Stimulated activated CD4-positive, alpha-beta T cell treated with anti-CD3 and anti-CD28 coated beads, Interleukin-4, amount 100 ng/mL, for 24 hours (primary cell): ENCODE measurements around the gene CD48.
"Not testable (repeated sequence)": the region's sequence is repeated elsewhere in the genome, so short reads cannot be mapped to it uniquely, and the experiment has no call there.

Experiments
- DNase-seq: peaks from one replicate; pipeline ENCODE4 v3.0.0-alpha.2; 2020

Gene CD48

GRCh38 chr1:160675641-160676410 is 35.8 kb downstream of the CD48 start:
- peak; percentile 79 for DNase-seq

GRCh38 chr1:160674415-160674814 is 37.2 kb downstream of the CD48 start:
- no peak for DNase-seq

DNA sequence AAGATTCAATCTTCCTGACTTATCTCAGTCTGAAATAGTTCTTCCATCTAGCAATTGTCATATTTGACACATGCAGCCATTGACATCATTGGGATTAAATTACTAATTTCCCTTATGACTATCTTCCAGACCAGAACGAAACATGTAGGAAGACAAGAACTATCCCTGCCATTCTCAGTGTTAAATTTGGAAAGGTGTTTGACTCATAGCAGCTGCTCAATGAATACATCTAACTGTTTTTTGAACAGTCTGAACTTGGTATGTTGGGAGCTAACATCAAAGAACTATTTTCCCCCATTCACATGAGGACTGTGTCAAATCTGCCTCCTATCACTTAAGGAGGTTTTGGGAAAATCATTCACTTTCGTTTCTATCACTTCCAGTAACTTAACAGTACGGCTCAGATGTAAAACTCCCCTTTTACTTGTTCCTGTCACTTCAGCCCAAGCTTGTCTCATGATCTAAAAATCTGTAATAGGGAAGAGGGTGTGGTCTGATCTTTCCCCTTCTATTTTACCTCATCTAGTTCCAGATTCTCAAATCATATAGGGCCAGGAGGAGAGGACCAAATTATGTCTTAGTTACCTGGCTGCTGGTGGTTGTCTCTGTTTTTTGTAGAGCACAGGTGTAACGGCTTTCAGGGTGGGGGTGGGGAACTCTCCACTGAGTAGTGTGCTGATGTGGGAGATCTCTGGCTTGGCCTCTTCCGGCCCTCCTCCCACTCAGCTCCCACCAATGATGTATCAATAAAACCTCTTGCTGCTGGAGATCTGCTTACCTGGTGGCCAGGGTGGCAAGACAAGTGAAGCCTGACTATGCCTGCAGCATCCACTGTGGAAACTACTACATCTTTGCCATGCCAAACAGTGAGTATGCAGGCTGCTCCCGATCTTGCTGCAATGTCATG is 38.6 kb downstream of the CD48 start:
- no peak for DNase-seq

DNA sequence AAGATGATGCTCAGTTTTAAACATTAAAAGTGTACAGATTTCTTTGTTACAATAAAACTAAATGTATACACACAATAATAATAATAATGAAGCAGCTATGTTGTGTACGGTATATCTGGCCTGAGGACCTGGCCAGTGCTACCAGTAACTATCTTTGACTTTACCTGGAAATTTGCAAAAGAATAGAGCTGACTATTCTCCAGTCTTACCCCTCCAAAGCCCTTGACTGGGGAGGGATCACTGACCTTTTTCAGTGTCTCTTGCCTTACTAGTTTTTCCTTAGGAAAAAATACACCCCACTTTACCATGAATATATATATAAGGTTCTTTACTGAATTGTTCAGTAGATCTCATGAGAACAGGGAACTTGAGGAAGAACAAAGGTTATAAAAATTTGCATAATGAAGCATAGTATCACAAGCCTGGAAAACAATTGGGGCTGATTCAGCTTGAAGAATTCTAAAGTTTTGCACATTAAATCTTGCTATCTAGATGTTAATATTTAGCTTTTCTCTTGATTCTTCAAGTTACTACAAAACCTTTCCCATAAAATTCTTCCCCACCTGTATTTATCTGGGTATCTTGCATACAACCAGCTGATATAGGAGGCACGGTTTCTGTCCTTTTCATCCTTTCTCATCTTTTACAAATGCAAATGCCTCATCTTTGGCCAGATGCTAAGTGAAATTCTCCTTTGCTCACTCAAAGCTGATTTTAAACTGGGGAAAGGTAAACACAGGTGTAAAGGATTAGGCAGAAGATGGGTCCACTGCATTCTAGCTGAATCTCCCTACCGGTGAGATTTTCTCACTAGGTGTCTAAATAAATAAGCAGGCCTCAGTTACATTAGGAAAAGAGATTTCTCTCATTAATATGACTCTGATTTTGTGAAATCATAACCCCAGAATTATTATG is 39.8 kb downstream of the CD48 start:
- no peak for DNase-seq

DNA sequence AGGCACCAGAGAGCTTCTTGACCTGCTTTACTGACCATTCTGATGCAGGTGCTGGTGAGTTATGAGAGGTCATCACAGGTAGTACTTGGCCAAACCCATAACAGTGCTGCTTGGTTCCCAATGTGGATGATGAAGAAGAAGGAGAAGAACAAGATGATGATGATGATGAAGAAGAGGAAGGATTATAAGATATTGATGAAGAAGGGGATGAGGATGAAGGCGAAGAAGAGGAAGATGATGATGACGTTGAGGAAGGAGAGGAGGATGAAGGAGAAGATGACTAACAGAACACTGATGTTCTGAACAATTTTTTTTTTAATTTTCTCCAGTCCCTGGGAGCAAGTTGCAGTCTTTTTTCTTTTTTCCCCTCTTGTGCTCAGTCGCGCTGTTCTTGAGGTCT is 40.9 kb downstream of the CD48 start:
- DNase-seq, result no peak

- no peak for DNase-seq
Measured at GRCh38 chr1:160669802-160670201, 41.8 kb downstream of the CD48 start.

DNA sequence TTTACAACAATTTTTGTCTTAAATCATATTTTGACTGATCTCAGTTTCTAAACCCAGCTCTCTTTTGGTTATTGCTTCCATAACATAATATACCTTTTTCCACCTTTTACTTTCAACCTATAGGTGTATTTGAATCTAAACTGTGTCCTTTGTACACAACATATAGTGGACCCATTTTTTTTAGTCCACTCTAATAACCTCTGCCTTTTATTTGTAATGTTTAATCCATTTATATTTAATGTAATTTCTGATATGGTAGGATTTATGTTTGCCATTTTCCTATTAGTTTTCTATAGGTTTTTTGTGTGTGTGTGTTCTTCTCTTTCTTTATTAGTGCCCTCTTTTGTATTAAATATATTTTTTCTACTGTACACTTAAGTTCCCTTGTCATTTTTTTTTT is 42.3 kb downstream of the CD48 start:
- no peak for DNase-seq

GRCh38 chr1:160667896-160668295 is 43.7 kb downstream of the CD48 start:
- no peak for DNase-seq

DNA sequence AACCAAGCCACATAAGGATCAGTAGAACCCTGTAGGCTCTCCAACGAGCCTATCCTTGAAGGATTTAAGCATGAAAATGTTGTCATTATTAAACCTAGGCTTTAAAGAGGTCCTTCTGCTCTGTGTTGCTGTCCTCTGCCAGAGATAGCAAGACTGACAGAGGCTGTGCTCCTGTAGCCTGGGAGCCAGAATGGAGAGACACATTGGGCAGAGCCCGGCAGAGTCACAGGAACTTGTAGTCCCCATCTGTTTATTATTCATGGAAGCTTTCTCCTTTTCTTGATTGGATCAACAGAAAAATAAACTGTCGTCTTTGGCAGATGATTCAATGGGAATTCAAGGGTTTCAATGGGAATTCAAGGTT is 45.6 kb downstream of the CD48 start:
- no peak for DNase-seq

- no peak for DNase-seq
Measured at GRCh38 chr1:160665330-160666078, 46.1 kb downstream of the CD48 start.

DNA sequence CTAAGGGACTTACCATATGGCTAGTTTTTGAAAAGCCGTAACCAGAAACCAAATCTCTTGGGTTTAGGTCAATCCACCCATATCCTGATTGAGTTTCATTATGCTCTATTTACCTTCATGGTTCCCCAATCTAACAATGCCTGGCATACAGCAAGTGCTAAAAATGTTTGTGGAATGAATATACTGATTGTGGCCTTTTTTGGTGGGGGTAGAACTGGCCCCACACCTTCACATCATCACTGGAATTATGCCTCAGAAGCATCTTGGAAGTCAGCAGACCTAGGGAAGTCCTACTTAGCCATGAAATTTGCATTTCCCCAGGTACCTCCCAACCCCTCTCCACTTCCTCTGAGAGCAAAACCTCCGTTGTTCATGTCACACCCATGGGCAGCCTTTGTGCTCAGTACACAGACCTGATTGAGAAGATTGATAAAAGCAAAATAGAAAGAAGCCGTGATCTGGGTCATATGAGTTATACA is 47.0 kb downstream of the CD48 start:
- peak; percentile 37 for DNase-seq

- DNase-seq, result no peak
Measured at GRCh38 chr1:160662910-160663309, 48.7 kb downstream of the CD48 start.

DNA sequence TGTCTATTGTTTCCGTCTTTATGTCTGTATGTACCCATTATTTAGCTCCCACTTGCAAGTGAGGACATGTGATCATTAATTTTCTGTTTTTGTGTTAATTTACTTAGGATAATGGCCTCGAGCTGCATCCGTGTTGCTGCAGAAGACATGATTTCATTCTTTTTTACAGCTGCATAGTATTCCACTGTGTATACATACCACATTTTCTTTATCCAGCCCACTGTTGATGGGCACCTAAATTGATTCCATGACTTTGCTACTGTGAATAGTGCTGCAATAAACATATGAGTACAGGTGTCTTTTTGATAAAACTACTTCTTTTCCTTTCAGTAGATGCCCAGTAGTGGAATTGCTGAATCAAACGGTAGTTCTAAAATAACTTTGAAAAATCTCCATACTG is 52.1 kb downstream of the CD48 start:
- no peak for DNase-seq

DNA sequence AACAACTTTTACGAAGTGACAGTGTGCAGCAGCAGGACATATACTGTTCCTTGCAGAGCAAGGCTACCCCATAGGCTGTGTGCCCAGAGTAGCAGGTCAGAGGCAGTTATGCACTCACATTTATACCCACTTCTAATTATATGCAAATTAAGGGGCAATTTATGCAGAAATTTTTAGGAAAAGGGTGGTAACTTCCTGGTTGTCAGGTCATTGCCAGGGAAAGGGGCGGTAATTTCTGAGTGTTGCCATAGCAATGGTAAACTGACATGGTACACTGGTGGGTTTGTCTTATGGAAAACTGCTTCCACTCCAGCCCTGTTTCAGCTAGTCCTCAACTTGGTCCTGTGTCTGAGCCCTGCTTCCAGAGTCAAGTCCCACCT is 52.8 kb downstream of the CD48 start:
- no peak for DNase-seq

DNA sequence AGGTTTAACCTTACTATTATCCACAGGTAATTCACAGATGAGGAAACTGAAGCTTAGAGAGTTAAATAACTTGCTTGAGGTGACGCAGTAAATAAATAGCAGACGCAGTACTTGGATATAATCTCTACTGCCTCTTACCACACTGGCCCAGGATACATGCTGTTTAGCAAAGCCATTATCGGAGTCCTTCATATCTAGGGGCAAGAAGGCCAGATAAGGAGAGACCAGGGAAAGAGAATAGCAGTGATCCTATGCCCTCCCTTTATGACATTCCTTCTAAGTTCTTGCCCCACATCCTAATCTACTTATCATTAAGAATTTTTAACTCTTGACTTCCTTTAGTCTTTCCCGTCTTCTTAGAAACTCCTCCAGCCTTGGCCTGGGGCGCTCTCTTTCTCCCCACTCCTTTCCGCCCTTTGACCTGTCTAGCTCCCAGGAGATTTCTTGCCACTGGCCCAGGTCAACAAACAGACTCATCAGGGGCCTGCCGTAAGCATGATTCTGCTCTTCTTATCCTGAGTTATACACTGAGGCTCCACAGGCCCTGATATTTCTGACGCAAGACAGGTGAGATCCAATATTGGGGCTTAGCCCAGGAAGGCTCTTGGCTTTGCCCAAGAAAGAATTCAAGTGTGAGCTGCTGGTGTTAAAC is 53.3 kb downstream of the CD48 start:
- no peak for DNase-seq

- DNase-seq, result no peak
Measured at GRCh38 chr1:160657250-160657781, 54.3 kb downstream of the CD48 start.

DNA sequence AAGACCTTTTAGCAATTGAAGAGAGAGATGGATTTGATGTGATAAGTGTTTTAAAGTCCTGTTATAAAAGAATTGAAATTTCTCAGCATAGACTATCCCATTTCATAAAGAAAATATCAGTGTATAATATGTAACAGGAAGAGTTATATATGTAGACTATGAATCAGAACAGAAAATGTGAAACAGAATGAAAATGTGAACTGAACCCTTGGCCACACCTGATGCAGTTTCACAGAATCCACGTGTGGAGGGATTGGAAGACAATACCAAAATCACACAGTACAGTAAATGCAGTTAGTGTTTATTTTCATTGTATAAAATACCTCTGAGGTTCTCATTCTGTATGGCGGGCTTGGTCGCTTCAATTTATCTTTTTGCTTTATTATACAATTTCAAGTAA is 54.9 kb downstream of the CD48 start:
- DNase-seq, result no peak

DNA sequence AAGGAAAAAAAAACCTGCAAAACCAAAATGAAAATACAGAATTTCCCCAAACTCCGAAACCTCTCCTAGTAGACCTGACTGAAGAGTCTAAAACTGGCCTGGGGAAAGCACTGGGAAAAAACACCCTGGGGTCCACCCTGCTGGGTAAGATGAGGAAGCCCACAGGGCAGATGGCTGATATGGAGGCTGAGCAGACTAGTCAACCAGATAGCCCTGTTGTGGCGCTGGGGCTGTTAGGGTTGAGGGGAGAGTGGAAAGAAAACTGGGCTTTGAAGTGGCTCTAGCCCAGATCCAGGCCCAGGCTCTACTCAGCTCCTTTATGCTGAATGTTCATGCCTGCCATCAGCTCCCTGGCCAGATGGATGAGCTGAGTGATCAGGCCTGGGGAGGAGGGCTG is 58.0 kb downstream of the CD48 start:
- no peak for DNase-seq

GRCh38 chr1:160652924-160653619 is 58.5 kb downstream of the CD48 start:
- no peak for DNase-seq

- not testable (repeated sequence) for DNase-seq
Measured at GRCh38 chr1:160652065-160652641, 59.5 kb downstream of the CD48 start.
